Erythroblast (primary cell): ENCODE measurements around the gene ACBD5.
"Not testable (repeated sequence)": the region's sequence is repeated elsewhere in the genome, so short reads cannot be mapped to it uniquely, and the experiment has no call there.

ENCODE experiments used
- DNase-seq, 2 experiments: peaks; one replicate each; lab custom pipeline; 2025; lab: John Stamatoyannopoulos, UW
- GATA1 ChIP-seq: IDR thresholded peaks from 2 replicates; pipeline ENCODE4 v1.6.1; 2011; ENCODE audit warnings: low read depth, mild to moderate bottlenecking, control low read depth, low read length, moderate library complexity
- POLR2A ChIP-seq: IDR thresholded peaks from 2 replicates; pipeline ENCODE4 v1.6.1; 2011; ENCODE audit warnings: mild to moderate bottlenecking, low read length

The ACBD5 gene, protein sequence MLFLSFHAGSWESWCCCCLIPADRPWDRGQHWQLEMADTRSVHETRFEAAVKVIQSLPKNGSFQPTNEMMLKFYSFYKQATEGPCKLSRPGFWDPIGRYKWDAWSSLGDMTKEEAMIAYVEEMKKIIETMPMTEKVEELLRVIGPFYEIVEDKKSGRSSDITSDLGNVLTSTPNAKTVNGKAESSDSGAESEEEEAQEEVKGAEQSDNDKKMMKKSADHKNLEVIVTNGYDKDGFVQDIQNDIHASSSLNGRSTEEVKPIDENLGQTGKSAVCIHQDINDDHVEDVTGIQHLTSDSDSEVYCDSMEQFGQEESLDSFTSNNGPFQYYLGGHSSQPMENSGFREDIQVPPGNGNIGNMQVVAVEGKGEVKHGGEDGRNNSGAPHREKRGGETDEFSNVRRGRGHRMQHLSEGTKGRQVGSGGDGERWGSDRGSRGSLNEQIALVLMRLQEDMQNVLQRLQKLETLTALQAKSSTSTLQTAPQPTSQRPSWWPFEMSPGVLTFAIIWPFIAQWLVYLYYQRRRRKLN

DNA sequence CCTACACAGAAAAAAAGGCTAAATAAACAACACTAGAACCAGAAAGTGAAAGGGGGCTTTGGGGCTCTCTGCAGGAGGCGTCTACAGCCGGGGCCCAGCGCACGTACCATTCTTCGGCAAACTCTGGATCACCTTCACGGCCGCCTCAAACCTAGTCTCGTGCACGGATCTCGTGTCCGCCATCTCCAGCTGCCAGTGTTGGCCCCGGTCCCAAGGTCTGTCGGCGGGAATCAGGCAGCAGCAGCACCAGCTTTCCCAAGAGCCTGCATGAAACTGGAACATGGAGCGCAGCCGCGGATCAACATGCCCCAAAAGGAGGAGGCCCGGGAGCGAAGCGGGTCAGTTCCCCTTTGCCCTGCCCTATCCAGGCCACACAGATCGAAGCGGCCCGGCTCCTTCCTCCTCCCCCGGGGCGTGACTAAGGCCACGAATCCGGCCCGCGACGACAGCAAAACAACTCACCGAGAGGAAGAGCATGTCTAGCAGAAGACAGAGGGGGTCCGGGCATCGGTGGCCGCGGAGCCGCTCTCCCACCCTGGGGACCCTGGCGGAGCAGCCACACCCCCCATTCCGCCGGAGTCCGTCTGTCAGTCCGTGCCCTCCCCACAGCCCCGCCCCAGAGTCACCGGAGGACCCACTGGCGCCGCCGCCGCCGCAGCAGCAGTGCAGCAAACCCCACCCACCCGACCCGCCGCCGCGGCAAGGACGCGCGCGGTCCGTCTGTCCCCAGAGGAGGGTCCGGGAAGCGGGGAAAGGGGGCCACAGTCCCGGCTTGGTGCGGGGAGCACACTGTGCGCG lies at the start of gene ACBD5:
Gene ACBD5 (minus strand): TSS at position 586 of the 798 bp plus-strand sequence. CDS start 109 bp downstream, at position 477.
- peak; percentile 86 to 88 for DNase-seq
- TF ChIP-seq POLR2A: no peak
- TF ChIP-seq GATA1: no peak

DNA sequence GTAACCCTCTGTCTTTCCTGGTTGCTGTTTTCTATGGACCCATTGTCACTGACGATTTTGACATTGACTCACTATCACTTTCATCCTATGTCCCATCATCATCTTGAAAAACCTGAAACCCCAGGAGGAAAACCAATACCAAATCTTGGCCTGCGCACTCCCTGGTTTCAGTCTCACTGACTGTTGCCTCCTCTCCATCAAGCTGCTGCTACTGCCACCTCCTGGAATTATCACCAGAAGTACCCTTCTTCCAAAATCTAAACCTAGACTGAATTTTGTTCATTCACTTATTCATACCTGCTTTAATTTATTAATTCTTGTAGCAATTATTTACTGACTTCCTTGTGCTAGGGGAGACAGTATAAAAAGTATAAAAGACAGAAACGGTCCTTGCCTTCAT lies 44.5 kb upstream of the ACBD5 start:
- TF ChIP-seq POLR2A (no peak), GATA1 (no peak)
- DNase-seq: peak; percentile 8 to 12

DNA sequence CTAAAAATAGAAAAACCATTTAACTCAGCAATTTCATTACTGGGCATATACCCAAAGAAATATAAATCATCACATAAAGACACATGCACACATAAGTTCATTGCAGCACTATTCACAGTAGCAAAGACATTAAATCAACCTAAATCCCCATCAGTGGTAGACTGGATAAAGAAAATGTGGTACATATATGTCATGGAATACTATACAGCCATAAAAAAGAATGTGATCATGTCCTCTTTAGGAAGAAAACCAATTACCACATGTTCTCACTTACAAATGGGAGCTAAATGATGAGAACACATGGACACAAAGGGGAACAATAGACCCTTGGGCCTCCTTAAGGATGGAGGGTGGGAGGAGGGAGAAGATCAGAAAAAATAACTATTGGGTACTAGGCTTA lies 36.0 kb upstream of the ACBD5 start:
- no peak for DNase-seq
- TF ChIP-seq GATA1 (no peak), POLR2A (no peak)

DNA sequence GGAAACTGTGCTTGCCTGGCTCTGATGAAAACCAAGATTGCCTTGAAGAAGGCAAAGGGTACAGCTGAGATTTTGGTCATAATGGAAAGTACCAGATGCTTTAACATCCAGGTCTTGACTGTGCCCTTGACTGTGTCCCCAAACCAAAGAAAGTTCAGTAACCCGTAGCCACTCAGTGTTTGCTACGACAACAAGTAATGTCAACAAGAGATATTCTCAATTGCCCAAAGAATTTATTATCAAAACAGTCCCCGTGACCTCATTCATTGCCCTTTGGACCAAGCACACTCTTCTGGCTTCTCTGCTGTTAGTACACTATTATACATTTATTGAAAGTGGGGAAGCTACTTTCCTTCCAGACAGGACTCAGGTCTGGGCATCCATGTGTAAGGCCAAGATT lies 25.4 kb upstream of the ACBD5 start:
- not testable (repeated sequence) for DNase-seq

DNA sequence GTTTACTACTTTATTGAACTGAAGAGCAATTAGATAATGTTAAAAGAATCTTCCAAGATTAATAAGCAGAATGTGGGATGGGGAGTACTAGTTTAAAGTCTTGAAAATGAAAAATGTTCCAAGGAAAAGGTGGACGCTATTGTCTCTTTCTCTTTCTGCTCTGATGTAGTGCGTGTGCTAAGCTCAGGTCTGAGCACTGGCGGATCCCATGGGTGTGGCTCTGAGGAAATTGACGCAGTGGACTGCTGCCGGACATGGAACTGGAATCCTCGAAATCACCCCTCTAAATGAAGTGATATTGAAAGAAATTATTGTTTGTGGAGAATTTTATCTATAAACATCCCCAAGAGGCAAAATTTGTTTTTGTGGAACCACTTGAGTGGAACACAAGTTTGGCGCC lies 22.2 kb upstream of the ACBD5 start:
- not testable (repeated sequence) for DNase-seq

DNA sequence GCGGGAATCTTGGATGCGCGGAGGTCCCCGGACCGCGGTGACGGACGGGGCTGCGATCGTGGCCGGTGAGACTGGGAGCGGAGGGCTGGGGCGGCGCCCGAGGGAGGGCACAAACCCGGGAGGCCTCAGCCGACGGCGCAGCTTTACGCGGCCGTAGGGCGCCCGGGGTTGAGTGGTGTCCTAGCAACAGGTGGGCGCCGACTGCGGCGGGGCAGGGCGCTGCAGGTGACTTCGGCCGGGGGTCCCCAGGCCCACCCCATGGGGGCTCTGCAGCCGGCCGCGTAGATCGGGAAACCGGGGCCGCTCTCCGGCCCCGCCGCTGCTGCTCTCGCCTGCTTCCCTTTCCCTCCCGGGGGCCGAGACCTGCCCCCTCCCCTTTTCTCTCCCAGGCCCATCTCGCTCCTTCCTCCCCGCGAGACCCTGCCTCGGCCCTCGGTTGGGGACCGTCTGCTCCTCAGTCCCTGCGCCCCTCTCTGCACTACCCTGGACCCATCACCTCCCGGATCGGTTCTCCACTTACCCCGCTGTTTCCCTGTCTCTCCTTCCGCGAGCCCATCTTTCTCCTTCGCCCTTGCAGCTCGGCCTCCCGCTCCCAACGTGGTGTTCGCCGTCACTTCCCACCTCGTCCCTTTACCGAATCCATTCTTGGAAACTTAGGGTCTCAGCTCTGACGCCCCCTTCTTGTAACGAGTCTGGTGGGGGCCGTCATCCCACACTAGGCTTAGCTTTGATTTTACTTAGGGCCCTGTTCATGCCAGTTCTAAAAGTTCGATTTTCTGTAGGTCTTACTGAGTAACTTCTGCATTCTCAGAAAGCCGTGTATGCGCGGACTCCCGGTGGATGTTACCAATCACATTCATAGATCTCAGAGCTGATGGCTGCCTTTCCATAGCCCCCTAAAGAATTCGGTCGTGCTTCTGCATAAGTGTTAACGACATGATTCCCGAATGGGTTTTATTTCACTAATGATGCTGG lies 18.5 kb upstream of the ACBD5 start:
- peak; percentile 10 to 11 for DNase-seq

DNA sequence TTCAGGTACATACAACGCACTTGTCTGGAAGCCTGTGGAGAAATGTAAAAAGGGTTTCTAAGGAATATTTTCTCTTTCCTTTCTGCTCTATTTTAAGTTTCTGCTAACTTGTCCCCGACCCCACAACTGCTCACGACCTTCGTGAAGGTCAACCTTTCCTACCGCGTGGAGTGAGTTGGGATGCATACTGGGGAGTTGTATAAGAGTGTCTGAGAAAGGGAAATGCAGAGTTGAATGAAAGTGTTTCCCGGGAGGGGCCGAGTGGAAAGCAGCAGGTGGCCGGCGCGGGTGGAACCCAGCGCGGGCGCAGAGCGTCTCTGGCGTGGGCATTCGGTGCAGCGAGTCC lies 17.9 kb upstream of the ACBD5 start:
- DNase-seq: no peak
- no peak for TF ChIP-seq POLR2A
- no peak for TF ChIP-seq GATA1

More for the DNA sequence above, 18.5 kb upstream of the ACBD5 start:
- no peak for TF ChIP-seq POLR2A
- TF ChIP-seq GATA1: no peak

DNA sequence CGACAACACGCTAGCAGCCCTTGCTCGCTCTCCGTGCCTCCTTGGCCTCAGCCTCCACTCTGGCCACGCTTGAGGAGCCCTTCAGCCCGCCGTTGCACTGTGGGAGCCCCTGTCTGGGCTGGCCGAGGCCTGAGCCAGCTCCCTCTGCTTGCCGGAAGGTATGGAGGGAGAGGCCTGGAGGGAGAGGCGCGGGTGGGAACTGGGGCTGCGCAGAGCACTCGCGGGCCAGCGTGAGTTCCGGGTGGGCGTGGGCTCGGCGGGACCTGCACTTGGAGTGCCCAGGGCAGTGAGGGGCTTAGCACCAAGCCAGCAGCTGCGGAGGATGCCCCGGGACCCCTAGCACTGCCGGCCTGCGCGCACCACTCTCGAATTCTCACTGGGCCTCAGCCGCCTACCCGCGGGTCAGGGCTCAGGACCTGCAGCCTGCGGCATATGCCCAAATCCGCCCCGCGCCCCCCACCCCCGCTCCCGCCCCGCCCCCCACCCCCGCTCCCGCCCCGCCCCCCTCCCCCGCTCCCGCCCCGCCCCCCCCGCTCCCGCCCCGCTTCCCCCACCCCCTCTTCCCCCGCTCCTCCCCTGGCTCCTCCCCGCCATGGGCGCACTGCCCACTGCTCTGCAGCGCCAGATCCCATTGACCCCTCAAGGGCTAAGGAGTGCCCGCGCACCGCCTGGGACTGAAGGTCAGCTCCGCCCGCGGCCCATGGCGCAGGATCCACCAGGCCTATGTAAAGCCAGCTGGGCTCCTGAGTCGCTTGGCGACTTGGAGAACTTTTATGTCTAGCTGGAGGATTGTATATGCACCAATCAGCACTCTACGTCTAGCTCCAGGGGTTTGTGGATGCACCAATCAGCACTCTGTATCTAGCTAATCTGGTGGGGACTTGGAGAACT lies 15.9 kb upstream of the ACBD5 start:
- no peak for TF ChIP-seq POLR2A
- no peak for TF ChIP-seq GATA1
- peak in 1 of 2 experiments; percentile 24 for DNase-seq

DNA sequence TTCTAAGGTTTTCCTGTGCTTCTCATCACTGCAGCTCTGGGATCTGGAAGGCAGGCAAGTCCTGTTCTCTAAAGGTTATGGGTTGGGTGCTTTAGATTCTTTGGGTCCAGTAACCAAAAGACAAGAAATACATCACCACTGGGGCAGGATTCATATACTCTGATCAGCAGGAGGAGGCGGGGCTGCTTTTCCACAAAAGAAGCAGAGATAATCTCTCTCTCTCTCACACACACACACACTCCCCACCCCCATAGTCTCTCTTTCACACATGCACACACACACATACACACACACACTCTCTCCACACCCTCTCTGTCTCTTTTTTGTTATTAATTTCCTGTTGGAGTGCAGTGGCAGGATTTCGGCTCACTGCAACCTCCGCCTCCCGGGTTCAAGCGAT lies 13.0 kb upstream of the ACBD5 start:
- TF ChIP-seq POLR2A: no peak
- TF ChIP-seq GATA1: no peak
- peak in 1 of 2 experiments; percentile 13 for DNase-seq

DNA sequence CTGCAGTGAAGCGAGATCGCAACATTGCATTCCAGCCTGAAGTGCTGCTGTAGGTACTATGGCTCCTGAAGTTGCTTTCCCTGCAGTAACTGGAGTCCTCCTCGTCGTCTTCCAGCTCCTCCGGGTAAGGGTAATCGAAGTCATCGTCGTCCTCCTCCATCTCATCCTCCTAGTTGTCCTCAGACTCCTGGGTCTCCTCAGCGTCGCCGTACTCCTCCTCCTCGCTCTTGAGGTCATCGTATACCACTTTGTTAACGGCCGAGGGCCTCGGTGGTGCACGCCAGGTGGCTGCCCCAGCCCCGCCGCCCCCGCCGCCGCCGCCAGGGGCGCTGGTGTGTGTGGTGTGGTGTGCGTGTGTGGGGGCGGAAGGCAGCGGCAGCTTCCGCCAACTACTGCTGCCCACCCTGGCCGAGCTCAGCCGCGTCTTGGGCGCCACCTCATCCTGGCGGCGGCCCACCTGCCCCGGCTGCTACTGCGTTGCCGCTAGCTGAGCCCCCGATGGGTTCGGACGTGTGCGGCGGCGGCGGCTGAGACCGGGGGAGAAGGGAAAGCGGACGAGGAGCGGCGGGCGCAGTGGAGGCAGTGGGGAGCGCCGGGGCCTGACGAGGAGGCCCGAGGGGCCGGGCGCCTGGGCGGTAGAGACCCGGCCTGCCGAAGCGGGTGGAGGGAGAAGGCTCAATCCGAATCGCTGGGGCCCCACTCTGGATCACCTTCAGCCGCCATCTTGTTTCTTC lies 11.8 kb upstream of the ACBD5 start:
- TF ChIP-seq POLR2A: peak; percentile 34
- no peak for TF ChIP-seq GATA1
- peak; percentile 82 to 84 for DNase-seq

DNA sequence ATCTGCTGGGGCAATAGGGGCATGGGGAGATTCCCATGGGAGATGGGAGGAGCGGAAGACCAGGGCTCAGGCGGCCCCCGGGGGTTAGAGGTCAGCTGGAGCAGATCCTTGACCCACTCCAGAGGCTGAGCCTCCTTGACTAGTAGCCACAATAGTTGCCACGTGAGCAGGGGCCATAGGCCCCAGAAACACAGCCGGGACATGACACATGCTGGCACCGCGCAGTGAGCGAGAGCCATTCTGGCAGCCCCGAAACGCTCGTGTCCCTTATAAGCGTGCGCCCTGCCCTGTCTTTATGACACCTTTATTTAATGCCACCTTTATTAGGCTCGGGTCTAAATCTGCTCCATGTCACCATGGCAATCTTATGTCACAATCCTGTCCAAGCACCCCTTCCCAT lies 11.0 kb upstream of the ACBD5 start:
- DNase-seq: no peak
- TF ChIP-seq POLR2A (no peak), GATA1 (no peak)

DNA sequence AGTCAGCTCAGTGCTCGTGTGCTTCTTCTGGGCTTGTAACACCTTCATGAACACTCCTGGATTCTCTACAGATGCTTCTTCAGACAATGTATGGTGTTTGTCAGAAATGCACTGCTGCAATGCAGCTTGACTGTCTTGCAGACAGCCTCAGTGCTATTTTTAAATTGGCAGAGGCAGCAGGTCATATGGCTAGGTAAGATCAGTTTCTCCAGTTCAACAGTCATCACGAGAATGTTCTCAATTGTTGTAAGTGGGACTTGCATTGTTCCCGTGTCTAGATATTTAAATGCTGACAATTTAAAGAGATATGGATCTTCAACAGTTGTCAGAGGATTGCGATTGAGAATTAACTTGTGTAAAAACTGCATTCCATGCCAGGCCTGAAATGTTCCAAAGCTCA lies 7.6 kb upstream of the ACBD5 start:
- DNase-seq: no peak
- TF ChIP-seq POLR2A (no peak), GATA1 (no peak)
